Measurements from ENCODE around the gene CYB5R4.

The CYB5R4 gene

DNA sequence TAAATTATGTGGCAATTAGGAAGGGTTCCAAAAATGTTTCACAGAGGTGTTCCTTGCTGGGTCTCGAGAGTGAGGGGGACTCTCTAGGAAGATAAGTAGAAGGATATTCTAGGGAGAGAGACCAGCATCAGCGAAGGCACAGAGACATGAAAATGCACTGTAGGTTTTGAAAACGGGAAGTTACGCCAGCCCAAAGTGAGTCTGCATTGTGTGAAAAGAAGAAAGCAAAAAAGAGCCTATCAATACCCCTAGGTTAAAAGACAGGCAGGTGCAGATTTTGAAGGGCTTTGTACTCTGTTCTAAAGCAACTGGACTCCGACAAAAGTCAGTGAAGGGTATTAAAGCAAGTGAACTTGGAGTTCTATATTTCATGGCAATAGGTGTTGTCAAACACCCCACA, 148.4 kb downstream of the CYB5R4 start:
- H3K27ac ChIP-seq, result no peak overlapping the region
- no peak for TF ChIP-seq ZFX (IDR thresholded peaks at IDR 0.05)
- TF ChIP-seq, protein P1, sequence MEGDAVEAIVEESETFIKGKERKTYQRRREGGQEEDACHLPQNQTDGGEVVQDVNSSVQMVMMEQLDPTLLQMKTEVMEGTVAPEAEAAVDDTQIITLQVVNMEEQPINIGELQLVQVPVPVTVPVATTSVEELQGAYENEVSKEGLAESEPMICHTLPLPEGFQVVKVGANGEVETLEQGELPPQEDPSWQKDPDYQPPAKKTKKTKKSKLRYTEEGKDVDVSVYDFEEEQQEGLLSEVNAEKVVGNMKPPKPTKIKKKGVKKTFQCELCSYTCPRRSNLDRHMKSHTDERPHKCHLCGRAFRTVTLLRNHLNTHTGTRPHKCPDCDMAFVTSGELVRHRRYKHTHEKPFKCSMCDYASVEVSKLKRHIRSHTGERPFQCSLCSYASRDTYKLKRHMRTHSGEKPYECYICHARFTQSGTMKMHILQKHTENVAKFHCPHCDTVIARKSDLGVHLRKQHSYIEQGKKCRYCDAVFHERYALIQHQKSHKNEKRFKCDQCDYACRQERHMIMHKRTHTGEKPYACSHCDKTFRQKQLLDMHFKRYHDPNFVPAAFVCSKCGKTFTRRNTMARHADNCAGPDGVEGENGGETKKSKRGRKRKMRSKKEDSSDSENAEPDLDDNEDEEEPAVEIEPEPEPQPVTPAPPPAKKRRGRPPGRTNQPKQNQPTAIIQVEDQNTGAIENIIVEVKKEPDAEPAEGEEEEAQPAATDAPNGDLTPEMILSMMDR (conservative IDR thresholded peaks at IDR 0.05), result no peak

DNA sequence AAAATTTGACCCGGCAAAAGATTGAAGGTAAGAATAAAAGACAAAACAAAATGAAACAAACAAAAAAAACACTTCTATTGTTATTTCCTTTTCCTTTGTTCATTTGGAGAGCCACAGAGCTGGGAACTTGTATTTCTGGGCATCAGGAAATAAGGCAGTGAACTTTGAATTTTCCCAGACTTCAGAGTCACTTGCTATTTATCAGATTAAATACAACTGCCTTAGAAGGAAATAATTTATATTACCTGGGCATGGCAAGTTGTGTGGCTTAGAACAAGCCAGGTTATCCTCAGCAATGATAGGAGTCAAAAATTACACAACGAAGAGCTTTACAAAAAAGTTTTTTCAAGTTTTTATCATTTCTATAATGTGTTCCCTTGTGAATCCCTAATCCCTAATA, 153.9 kb downstream of the CYB5R4 start:
- no peak for TF ChIP-seq ZFX (IDR thresholded peaks at IDR 0.05)
- TF ChIP-seq, protein P1 (conservative IDR thresholded peaks at IDR 0.05), result no peak
- H3K27ac ChIP-seq, result no peak overlapping the region

DNA sequence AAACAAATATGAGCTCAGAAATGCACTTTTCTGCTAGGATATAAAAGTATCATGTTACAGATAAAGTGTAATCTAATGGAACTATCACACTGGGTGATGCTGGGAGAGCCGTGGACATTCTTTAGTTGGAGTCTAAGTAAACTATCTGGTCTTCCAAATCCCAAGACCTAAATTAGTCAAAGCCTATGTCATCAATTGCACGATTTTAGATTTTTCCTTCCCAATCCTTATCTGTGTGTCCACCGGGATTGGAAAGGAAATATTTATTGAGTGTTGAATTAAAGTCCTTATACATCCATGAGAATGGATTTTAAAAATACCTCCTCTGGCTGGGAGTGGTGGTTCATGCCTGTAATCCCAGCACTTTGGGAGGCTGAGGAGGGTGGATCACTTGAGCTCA, 154.4 kb downstream of the CYB5R4 start:
- no peak overlapping the region for H3K27ac ChIP-seq
- TF ChIP-seq, protein P1 (conservative IDR thresholded peaks at IDR 0.05), result no peak
- no peak for TF ChIP-seq ZFX (IDR thresholded peaks at IDR 0.05)

DNA sequence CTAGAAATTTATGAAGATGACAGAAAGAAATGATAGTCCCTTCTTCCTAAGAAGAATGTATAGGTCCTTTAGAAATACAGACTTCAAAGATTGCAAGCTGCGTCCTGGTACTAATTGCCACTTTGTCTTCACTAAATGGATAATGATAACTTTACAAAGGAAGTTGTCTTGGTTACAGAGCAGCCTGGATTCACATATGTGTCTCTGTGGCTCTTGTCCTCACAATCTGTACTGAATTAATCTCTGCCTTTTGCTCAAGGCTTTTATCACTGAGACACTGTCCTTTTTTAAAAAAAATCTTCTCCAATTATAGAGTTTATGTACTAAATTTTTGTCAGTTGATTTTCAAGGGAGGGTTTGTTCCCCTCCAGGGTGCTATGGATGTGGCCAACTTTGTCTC, 156.5 kb downstream of the CYB5R4 start:
- TF ChIP-seq, protein P1 (conservative IDR thresholded peaks at IDR 0.05), result no peak
- no peak for TF ChIP-seq ZFX (IDR thresholded peaks at IDR 0.05)

More for the DNA sequence above, 156.5 kb downstream of the CYB5R4 start:
- H3K27ac ChIP-seq, result no peak overlapping the region

All from C4-2B (cell line).